ENCODE data around the gene OR5B21.

DNA sequence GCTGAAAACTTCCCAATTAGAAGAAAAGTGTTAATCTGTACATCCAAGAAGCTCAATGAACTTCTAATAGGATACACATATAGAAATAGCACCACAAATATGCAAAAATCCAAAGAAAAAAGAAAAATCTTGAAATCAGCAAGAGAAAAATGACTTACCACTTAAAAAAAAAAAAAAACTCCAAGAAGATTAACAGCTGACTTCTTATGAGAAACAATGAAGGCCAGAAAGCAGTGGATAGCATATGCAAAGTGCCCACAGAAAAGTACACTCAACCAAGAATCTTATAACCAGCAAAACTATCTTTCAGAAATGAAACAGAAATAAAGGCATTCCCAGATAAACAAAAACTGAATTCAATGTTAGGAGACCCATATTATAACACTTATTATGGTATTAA is 36.0 kb downstream of the OR5B21 start:
- TF ChIP-seq, protein P1, sequence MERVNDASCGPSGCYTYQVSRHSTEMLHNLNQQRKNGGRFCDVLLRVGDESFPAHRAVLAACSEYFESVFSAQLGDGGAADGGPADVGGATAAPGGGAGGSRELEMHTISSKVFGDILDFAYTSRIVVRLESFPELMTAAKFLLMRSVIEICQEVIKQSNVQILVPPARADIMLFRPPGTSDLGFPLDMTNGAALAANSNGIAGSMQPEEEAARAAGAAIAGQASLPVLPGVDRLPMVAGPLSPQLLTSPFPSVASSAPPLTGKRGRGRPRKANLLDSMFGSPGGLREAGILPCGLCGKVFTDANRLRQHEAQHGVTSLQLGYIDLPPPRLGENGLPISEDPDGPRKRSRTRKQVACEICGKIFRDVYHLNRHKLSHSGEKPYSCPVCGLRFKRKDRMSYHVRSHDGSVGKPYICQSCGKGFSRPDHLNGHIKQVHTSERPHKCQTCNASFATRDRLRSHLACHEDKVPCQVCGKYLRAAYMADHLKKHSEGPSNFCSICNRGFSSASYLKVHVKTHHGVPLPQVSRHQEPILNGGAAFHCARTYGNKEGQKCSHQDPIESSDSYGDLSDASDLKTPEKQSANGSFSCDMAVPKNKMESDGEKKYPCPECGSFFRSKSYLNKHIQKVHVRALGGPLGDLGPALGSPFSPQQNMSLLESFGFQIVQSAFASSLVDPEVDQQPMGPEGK (CRISPR knock-in tag; IDR thresholded peaks at IDR 0.05; ENCODE audit: borderline replicate concordance): no peak
- TF ChIP-seq ESRRG (CRISPR knock-in tag; IDR thresholded peaks at IDR 0.05) (no peak), TOX (CRISPR knock-in tag; IDR thresholded peaks at IDR 0.05; ENCODE audit: borderline replicate concordance) (no peak), ZFP3 (CRISPR knock-in tag; IDR thresholded peaks at IDR 0.05) (no peak), ISL1 (CRISPR knock-in tag; IDR thresholded peaks at IDR 0.05) (no peak), ZC3H10 (CRISPR knock-in tag; IDR thresholded peaks at IDR 0.05) (no peak)
- TF ChIP-seq, protein P2, sequence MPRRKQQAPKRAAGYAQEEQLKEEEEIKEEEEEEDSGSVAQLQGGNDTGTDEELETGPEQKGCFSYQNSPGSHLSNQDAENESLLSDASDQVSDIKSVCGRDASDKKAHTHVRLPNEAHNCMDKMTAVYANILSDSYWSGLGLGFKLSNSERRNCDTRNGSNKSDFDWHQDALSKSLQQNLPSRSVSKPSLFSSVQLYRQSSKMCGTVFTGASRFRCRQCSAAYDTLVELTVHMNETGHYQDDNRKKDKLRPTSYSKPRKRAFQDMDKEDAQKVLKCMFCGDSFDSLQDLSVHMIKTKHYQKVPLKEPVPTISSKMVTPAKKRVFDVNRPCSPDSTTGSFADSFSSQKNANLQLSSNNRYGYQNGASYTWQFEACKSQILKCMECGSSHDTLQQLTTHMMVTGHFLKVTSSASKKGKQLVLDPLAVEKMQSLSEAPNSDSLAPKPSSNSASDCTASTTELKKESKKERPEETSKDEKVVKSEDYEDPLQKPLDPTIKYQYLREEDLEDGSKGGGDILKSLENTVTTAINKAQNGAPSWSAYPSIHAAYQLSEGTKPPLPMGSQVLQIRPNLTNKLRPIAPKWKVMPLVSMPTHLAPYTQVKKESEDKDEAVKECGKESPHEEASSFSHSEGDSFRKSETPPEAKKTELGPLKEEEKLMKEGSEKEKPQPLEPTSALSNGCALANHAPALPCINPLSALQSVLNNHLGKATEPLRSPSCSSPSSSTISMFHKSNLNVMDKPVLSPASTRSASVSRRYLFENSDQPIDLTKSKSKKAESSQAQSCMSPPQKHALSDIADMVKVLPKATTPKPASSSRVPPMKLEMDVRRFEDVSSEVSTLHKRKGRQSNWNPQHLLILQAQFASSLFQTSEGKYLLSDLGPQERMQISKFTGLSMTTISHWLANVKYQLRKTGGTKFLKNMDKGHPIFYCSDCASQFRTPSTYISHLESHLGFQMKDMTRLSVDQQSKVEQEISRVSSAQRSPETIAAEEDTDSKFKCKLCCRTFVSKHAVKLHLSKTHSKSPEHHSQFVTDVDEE (CRISPR knock-in tag; IDR thresholded peaks at IDR 0.05): no peak
- TF ChIP-seq, protein P3, sequence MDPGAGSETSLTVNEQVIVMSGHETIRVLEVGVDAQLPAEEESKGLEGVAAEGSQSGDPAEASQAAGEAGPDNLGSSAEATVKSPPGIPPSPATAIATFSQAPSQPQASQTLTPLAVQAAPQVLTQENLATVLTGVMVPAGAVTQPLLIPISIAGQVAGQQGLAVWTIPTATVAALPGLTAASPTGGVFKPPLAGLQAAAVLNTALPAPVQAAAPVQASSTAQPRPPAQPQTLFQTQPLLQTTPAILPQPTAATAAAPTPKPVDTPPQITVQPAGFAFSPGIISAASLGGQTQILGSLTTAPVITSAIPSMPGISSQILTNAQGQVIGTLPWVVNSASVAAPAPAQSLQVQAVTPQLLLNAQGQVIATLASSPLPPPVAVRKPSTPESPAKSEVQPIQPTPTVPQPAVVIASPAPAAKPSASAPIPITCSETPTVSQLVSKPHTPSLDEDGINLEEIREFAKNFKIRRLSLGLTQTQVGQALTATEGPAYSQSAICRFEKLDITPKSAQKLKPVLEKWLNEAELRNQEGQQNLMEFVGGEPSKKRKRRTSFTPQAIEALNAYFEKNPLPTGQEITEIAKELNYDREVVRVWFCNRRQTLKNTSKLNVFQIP (CRISPR knock-in tag; IDR thresholded peaks at IDR 0.05; ENCODE audit: borderline replicate concordance, low read depth): no peak
- TF ChIP-seq, protein P4, sequence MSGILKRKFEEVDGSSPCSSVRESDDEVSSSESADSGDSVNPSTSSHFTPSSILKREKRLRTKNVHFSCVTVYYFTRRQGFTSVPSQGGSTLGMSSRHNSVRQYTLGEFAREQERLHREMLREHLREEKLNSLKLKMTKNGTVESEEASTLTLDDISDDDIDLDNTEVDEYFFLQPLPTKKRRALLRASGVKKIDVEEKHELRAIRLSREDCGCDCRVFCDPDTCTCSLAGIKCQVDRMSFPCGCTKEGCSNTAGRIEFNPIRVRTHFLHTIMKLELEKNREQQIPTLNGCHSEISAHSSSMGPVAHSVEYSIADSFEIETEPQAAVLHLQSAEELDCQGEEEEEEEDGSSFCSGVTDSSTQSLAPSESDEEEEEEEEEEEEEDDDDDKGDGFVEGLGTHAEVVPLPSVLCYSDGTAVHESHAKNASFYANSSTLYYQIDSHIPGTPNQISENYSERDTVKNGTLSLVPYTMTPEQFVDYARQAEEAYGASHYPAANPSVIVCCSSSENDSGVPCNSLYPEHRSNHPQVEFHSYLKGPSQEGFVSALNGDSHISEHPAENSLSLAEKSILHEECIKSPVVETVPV (CRISPR knock-in tag; IDR thresholded peaks at IDR 0.05): no peak
